SK-N-SH treated with all-trans-retinoic acid at 6 μM for 48 hours (cell line): ENCODE results near the gene CUBN.

ENCODE experiments used
- ARNTL ChIP-seq: fragments of 450-650 bp; formaldehyde crosslinking; IDR thresholded peaks from 2 replicates; pipeline ENCODE4 v1.5.0; 2020; ENCODE audit warnings: low read depth, mild to moderate bottlenecking, moderate library complexity, borderline replicate concordance
- CREB5 ChIP-seq: fragments of 250-450 bp; sonication (Bioruptor Pico); IDR thresholded peaks from 2 replicates; pipeline ENCODE4 v1.5.1; 2020; ENCODE audit warnings: low read depth, mild to moderate bottlenecking, moderate library complexity
- CSRNP3 ChIP-seq: fragments of 250-450 bp; sonication (Bioruptor Pico); IDR thresholded peaks from 2 replicates; pipeline ENCODE4 v1.5.1; 2021; ENCODE audit warnings: mild to moderate bottlenecking, moderate library complexity
- GLIS3 ChIP-seq: fragments of 250-450 bp; sonication (Bioruptor Pico); IDR thresholded peaks from 2 replicates; pipeline ENCODE4 v1.5.0; 2020; ENCODE audit warnings: mild to moderate bottlenecking, moderate library complexity
- OSR1 ChIP-seq: fragments of 250-450 bp; sonication (Bioruptor Pico); IDR thresholded peaks from 2 replicates; pipeline ENCODE4 v1.8.0; 2022; ENCODE audit warnings: moderate library complexity, mild to moderate bottlenecking, inconsistent platforms
- PPARA ChIP-seq: fragments of 250-450 bp; sonication (Bioruptor Pico); IDR thresholded peaks from 2 replicates; pipeline ENCODE4 v1.5.0; 2020; ENCODE audit warnings: mild to moderate bottlenecking, borderline replicate concordance
- RARB ChIP-seq: fragments of 250-450 bp; sonication (Bioruptor Pico); IDR thresholded peaks from 2 replicates; pipeline ENCODE4 v1.8.0; 2021; ENCODE audit warnings: mild to moderate bottlenecking, moderate library complexity
- SNAI2 ChIP-seq: fragments of 250-450 bp; sonication (Bioruptor Pico); IDR thresholded peaks from 2 replicates; pipeline ENCODE4 v1.5.0; 2020; ENCODE audit warnings: mild to moderate bottlenecking, moderate library complexity
- TOX ChIP-seq: fragments of 250-450 bp; sonication (Bioruptor Pico); IDR thresholded peaks from 2 replicates; pipeline ENCODE4 v1.8.0; 2021; ENCODE audit warnings: mild to moderate bottlenecking, moderate library complexity, borderline replicate concordance
- TSHZ2 ChIP-seq: fragments of 250-450 bp; sonication (Bioruptor Pico); IDR thresholded peaks from 2 replicates; pipeline ENCODE4 v1.5.0; 2020; ENCODE audit warnings: mild to moderate bottlenecking, moderate library complexity
- ZC3H10 ChIP-seq: fragments of 250-450 bp; sonication (Bioruptor Pico); IDR thresholded peaks from 2 replicates; pipeline ENCODE4 v1.5.1; 2021; ENCODE audit warnings: mild to moderate bottlenecking, moderate library complexity
- ZFP30 ChIP-seq: fragments of 450-650 bp; formaldehyde crosslinking; IDR thresholded peaks from 2 replicates; pipeline ENCODE4 v1.5.0; 2022; ENCODE audit warnings: mild to moderate bottlenecking, moderate library complexity
- ZNF565 ChIP-seq: fragments of 450-650 bp; formaldehyde crosslinking; conservative IDR thresholded peaks from 2 replicates; pipeline ENCODE4 v1.5.0; 2020; ENCODE audit warnings: low read depth, mild to moderate bottlenecking, moderate library complexity
- ZNF70 ChIP-seq: fragments of 450-650 bp; formaldehyde crosslinking; IDR thresholded peaks from 2 replicates; pipeline ENCODE4 v1.5.0; 2020; ENCODE audit warnings: mild to moderate bottlenecking, moderate library complexity

GRCh38 chr10:17128261-17128660, 1.4 kb downstream of the CUBN start:
- TF ChIP-seq ZNF565 (CRISPR knock-in tag) (no peak), ZNF70 (CRISPR knock-in tag) (no peak), ZFP30 (CRISPR knock-in tag) (no peak), TOX (CRISPR knock-in tag) (no peak), GLIS3 (no peak), CSRNP3 (CRISPR knock-in tag) (no peak), ARNTL (CRISPR knock-in tag) (no peak), SNAI2 (CRISPR knock-in tag) (no peak), CREB5 (CRISPR knock-in tag) (no peak), OSR1 (CRISPR knock-in tag) (no peak), RARB (CRISPR knock-in tag) (no peak), PPARA (CRISPR knock-in tag) (no peak), TSHZ2 (CRISPR knock-in tag) (no peak), ZC3H10 (CRISPR knock-in tag) (no peak)
